Stimulated activated naive CD4-positive, alpha-beta T cell (primary cell): ENCODE results near the gene ORAI3.

Source experiments
- DNase-seq, 6 experiments: peaks; one replicate each; lab custom pipeline; 2025; lab: John Stamatoyannopoulos, UW

ORAI3 gene

DNA sequence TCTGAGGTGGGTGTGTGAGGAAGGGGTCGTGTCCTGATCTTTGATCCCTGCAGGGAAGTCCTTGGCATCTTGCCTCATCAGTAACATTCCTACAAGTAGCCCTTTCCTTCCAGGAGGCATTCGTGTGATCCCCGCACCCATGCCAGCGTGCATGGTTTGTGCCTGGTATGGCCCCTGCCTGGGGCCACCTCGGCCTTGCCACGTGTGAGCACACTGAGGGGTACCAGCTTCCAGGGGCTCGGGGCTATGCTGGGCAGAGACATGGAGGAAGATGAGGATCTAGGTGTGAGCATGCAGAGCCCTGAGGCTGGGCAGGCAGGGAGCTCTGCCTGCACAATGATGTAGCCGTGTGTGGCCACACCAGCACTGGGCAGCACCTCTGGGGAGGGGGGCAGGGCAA is 42.2 kb downstream of the ORAI3 start:
- no peak for DNase-seq

DNA sequence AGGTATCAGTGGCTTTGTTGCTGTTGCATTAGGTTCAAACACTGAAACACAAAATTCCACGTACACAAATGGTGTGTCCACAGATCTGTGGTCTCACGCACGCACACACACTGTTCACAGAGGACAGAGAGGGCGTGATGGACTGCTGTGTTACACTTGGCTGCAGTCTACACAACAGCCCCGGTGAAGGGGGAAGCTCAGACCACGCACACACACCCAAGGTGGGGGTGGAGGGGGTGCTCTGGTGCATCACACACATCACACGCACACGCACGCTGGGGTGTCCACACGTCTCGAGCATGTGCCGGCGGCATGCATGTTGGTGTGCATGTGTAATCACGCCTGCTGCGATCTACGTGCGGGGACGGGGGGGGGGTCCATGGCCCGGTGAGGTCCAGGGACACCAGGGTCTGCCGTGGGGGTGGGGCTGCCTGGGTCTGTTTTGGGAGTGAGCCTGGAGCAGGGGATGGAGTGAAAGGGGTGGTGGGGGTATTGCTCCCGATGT is 43.5 kb downstream of the ORAI3 start:
- no peak for DNase-seq

DNA sequence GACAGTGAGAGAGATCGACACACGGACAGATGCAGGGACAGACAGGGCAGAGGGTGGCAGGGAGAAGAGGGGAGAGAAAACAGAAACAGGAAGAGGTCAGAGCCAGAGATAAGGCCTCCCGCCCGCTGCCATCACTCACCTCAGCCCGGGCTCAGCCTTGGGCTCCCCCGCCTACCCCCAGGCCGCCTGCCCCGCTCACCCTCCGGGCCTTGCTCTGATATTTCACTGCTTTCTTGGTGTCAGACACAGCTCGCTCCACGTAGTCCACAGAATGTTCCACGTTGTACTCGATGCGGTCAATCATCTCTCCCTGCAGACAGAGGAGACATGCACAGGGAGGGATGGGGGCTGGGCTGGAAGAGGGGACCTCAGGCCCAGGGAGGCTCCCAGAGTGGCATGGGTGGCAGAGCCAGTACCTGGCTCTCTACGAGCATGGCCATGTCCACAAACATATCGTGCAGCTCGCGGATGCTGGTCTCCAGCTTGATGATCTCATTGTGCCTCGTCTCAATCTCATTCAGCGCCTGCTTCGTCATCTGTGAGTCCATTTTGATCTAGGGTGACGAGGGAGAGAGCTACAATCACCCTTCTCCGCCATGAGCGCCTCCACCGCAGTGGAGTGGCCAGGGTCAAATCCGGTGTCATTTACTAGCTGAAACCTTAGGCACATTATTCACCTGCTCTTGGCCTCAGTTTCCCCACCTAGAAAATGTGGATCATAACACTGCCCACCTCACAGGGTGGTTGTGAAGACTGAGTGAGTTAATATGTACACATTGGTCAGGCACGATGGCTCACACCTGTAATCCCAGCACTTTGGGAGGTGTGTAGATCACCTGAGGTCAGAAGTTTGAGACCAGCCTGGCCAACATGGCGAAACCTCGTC is 44.3 kb downstream of the ORAI3 start:
- no peak for DNase-seq

DNA sequence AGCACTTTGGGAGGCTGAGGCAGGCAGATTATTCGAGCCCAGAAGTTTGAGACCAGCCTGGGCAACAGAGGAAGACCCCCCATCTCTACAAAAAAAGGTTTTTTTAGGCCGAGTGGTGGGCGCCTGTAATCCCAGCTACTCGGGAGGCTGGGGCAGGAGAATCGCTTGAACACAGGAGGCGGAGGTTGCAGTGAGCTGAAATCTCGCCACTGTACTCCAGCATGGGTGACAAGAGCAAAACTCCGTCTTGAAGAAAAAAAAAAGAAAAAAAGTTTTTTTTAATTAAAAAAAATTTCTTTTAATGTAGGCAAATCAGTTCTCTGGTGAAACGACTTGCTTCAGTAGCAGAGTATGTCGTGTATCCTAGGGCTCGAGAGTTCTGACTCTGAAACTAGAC is 47.1 kb downstream of the ORAI3 start:
- no peak for DNase-seq

DNA sequence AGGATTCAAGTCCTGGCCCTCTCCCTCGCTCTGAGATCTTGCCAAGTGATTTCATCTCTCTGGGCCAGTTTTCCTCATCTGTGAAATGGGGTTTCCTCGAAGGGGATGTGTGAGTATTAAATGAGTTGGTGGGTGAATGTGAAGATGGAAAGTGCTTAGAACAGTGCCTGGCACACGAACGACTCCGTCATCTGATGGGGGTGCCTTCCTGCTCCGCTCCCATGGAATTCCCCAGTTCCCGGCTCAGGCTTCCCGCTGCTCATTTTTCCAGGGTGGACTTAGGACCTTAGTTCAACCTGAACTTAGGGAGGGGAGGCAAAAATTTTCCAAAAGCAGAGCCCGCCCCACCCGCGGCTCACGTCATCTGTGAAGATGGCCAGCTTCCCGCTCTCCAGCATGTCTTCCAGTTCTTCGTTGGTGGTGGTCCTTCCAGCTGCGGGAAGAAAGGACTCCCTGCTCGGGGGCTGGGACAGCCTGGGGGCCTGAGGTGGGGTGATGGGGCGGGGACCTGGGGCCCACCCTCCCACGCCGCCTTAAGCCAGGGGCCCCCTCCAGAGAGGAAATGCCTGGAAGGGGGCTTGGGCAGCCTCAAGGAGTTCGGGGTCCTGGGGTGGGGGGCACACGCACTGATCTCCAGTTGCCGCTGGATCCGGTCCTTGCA is 47.6 kb downstream of the ORAI3 start:
- no peak for DNase-seq

DNA sequence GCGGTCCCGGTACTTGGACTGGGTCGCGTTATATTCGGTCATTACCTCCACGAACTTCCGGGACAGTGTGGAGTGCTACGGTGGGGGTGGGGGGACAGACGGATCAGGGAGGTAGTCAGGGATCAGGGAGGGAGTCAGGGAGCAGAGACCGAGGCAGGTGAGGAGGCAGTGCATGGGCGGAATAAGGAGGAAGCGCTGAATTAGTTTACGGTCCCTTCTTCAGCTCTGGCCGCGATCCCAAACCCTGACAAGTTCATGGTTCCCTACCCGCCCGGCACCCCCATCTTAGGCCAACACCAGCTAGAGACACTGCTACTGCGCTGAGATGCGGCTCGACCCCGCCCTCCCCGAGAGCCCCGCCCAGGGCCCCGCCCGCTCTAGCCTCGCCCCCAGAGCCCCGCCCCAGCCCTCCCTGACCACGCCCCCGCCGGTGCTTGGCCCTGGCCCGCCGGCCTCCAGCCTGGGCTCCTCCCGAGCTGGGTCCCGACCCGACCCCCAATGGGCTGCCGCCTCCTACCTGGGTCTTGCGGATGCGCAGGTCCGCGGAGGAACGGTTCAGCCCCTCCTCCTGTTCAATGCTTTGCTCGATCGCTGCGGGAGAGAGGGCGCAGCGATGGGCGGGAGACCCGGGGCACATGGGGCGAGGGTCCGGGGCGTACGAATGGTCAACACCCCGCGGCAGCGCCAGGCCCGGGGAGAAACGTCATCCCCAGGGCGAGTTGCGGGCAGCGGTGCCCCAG is 48.3 kb downstream of the ORAI3 start:
- DNase-seq = peak; percentile 53 to 80 (median 78)

DNA sequence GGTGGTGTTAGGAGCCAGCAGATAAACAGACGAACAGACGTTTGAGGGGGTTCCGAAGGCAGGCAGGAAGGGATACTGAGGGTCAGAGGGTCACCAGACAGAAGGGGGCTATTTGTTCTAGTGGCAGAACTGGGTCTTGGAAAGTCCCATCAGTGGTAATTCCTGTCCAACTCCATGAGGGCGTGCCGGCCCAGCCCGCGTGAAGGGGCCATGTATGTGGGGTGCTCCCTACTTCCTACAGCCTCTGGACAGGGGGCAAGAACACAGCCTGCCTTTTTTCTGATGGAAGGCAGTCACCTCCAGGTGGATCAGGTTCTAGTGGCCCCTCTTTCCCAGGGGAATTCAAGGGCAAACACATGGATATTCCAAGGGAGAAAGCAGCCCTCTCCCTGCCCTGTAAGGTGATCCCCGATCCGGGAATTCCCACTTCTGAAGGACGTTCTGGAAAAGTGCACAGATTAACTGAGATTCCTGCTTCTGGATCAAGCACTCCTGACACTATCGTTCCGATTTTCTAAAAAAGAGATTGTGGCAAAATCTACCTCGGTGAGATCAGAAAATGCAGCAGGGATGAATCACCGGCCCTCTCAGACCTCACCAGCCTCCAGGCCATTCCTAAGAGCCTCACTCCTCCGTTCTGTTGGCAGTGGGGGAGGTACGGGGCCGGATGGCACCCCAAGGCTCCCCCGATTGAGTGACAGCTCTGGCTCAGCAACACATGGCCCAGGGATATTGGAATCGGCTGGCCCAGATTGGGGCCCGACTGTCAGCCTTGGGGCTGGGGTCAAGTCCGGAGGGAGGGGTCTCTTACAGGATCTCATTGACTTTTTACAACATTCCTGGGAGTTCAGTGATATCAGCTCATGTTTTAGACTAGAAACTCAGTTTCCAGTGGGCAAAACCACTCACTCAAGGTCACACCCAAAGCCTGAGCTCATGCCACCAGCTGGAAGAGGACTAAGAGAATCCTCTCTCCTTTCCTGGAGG is 49.1 kb downstream of the ORAI3 start:
- DNase-seq = no peak

DNA sequence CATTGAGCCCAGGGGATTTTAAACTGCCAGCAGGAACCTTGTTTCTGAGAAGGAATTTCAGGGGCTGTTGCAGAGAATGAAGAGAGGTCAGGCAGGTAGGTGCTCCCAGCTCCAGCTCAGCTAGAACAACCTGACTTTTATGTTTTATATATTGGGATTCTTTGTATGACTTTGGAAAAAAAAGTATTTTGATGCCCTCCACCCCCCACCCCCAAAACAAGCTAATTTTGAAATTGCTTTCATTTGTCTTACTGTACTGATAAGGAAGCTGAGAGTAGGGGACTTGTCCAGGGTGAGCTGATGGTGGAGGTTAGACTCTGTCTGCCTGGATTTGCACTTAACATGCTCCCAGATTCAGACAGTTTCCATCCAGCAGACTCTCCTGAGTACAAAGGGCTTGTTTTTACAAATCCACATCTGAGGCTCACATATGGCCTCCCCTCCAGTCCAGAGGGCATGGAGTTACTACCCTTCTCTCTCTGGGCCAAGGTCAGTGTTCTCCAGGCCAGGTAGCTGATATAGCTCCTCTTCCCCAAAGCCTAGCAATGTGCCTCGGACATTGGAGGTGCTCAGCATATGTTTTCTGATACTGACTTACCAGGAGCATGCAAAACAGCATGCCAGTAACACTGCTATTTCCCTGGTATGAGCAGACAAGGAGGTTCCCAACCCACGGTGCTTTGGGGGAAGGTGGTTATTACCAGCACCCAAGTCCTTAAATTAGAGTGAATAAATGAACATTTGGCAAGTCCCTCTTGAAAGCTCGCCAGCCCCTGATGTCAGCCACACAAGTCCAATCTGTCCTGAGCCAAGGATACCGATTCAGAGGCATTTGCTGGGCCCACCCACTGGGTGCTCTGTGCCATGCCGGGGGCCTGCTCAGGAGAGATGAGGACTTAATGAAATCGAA is 50.2 kb downstream of the ORAI3 start:
- DNase-seq = no peak

DNA sequence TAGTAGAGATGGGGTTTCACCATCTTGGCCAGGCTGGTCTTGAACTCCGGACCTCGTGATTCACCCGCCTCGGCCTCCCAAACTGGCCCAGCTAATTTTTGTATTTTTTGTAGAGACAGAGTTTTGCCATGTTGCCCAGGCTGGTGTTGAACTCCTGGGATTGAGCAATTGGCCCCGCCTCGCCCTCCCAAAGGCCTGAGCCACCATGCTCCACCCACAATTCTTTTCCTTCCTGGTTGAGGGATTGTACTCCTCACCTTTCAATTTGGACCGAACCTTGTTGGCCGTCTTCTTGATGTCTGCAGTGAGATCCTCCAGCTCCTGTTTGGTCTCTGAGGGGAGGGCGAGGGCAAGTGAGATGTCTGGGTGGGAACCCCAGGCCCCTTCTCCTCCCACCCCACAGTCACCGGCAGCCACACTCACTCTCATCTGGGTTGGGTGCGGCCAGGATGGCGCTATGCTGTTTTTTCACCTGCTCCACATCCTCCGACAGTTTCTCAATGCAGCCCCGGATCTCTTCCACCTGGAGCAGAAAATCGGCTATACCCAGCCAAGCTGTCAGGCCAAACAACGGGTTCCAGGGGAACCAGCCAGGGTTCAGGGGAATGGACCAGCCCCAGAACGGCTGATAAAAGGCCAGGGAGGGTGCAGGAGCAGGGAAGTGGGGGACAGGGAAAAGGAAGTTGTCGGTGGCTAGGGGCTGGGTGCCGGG is 52.0 kb downstream of the ORAI3 start:
- DNase-seq = no peak

DNA sequence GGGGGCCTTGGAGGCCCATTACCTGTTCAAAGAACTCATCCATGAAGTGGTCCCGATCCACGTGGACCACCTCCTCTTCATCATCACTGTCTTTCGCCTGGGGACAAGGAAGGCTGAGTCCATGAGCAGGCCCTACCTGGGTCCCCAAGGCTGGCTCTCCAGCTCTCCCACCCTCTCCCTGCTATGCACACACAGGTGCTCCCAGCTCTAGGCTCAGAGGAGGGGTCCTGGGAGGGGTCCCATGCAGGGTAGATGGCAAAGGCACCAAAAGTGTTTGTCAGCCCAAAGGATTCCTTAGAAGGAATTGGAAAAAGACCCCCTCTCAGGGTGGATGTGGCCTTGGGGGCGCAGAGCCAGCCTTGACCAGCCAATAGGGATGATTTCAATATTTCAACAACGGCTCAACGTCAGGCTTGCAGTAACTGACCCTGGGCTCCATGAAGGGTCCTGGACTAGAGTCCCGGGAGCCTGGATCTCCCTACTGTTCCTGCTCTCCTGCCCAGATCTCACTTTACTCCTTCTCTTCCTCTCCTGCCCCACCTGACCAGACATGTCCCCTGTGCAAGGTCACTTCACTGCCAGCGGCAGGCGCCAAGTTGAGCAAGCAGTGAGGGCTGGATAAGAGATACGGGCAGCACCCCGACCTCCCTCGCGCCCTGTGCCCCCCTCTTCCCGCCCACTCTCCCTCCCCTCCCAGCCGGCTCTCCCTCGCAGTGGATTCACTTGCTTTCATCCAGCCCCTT is 52.8 kb downstream of the ORAI3 start:
- no peak for DNase-seq

DNA sequence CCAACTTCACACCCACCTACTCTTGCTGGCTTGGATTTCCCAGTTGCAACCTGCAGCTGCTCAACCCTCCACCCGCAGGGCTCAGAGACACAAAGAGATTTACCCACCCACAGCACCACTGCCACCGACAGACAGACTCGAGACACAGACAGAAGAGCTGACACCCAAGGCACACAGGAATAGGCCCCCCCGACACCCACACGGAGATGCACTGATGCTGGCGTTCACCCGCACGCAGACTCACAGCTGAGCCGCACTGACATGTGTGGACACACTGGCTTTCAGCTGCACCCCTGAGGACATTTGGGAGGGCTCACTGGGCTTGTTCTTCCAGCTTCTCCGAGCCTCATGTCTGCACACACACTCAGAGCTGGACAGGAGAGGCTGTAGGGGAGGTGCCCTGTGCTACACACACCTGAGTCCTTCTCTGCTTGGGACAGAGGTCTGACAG is 53.4 kb downstream of the ORAI3 start:
- DNase-seq = no peak

DNA sequence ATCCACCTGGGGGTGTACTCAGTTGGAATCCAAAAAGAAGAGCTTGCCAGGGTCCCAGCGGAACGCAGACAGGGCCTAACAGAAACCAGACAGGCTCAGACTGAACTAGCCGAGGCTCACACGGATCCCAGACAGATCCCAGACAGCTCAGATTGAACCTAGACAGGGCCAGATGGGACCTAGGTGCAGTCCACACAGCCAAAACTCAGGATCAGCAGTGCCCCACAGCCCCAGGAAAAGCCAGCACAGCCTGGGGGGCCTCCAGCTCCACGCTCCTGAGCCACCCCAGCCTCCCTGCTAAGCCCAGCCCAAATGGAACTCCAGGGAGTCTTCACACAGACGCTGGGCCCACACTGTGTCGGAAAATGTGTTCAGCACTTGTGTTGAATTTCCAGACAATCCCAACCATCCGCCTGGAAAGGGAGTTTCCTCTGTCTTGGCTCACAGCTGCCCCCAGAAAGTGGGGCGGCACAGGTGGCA is 54.0 kb downstream of the ORAI3 start:
- DNase-seq = no peak

DNA sequence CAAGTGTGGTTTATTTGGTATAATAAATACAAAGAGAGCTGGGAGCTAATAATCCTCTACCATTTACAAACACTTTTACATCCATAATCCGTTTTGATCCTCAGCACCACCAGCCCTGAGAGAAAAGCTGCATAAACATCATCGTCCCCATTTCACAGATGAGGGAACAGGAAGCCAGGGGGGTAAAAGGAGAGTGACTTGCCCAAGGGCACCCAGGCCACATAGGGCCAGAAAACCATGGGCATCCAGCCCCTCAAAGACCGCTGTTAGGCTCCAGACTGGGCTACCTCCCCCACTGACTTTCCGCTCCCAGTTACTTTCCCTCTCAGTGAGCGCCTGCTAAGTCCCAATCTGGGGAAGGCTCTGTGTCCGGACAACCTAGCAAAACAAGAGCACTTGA is 54.9 kb downstream of the ORAI3 start:
- DNase-seq = no peak
